ENCODE results near the gene CKB.
A peak's percentile ranks its signal among the peaks of the same experiment; 100 is the strongest.
"Not testable (repeated sequence)": the region's sequence is repeated elsewhere in the genome, so short reads cannot be mapped to it uniquely, and the experiment has no call there.

CKB gene

GRCh38 chr14:103525430-103526246, 3.0 kb upstream of the CKB start:
- DNase-seq, result not testable (repeated sequence)

- no peak for DNase-seq
Observed at GRCh38 chr14:103524002-103524935, 1.6 kb upstream of the CKB start.

- no peak for DNase-seq
Observed at GRCh38 chr14:103523575-103523954, 935 bp upstream of the CKB start.

- DNase-seq, result no peak
Observed at GRCh38 chr14:103521951-103522563, 573 bp downstream of the CKB start.

GRCh38 chr14:103521438-103521950, 1.1 kb downstream of the CKB start:
- DNase-seq, result no peak

- DNase-seq, result peak; percentile 56
Observed at GRCh38 chr14:103520657-103521437, 1.8 kb downstream of the CKB start.

GRCh38 chr14:103520269-103520656, 2.4 kb downstream of the CKB start:
- no peak for DNase-seq

DNA sequence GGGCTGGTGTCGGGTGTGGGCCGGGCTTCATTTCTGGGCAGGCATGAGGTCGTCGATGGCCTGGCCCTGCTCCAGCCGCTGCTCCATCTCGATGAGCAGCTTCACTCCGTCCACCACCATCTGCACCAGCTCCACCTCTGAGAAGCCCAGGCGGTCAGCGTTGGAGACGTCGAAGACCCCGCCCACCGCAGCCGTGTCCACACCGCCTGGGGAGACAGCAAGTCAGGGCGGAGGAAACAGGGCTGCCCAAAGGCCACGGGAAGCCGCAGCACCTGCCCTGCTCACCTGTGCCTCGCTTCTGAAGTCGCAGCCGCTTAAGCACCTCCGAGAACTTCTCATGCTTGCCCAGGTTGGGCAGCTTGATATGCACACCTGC, 2.8 kb downstream of the CKB start:
- DNase-seq, result no peak

DNA sequence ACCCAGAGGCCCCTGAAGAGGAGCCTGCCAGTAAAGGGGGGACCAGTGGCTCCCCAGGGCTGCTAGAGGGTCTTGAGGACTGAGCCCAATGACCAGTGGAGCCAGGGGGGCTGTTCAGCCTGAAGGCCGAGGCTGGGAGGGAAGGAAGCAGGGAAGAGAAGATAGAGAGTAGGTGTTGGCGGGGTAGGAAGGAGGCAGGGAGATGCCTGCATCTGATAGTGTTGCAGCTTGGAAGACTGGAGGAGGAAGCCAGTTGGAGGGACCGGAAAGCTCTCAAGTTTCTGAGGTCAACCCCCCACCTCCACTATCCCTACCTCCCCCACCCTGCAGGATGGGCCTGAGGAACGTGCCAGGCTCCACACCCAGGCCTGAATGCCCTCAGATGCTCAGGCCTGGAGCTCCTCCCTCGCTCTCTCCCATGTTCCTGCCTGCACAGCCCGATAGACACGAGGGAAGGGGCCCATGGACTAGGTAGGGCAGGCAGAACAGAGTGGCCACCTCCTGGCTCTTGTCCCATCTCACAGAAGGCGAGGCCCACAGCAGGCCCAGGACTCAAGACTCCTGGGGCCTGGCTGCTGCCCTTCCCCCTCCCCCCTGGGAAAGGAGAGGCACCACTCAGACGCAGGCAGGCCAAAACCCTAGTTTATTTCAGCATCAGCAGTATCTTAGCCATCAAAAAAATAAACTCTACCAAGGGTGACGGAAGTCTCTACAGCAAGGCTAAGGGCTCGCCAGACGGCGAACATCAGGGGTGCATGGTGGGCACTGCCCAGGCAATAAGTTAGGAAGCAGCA, 3.4 kb downstream of the CKB start:
- peak; percentile 28 for DNase-seq

- DNase-seq, result peak; percentile 40
Observed at GRCh38 chr14:103518422-103519042, 4.1 kb downstream of the CKB start.

DNA sequence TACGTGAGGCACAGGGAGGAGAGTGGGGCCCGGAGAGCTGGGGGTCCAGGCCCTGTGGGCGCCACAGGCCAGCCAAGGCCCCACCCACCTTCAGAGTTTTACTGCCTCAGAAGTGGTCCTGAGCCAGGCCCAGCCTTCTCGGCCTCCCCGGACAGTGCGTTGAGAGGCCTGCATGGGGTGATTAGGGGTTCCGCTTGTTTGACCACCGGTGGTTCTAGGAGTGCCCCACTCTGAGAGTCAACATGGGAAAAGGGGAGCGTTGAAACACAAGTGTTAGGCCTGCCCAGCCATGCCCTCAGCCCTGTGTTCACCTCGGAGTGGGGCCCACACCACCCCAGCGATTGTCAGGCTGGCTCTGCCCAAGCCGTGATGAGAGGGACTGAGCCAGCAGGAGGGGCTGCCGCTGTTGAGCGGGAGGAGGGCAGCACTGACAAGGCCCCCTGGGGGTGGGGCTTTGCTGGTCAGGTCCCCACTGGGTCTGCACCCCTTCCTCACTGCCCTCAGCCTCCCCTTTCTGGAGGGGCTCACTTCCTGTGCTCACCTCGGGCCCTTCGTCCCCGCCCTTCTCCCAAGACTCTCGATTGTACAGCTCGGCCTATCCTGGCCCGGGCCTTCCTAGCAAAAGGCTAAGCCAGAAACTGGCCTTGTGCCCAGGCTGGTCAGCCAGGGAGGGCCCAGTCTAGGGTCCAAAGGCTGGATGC, 4.8 kb downstream of the CKB start:
- DNase-seq, result no peak

- DNase-seq, result no peak
Observed at GRCh38 chr14:103517174-103517566, 5.5 kb downstream of the CKB start.

DNA sequence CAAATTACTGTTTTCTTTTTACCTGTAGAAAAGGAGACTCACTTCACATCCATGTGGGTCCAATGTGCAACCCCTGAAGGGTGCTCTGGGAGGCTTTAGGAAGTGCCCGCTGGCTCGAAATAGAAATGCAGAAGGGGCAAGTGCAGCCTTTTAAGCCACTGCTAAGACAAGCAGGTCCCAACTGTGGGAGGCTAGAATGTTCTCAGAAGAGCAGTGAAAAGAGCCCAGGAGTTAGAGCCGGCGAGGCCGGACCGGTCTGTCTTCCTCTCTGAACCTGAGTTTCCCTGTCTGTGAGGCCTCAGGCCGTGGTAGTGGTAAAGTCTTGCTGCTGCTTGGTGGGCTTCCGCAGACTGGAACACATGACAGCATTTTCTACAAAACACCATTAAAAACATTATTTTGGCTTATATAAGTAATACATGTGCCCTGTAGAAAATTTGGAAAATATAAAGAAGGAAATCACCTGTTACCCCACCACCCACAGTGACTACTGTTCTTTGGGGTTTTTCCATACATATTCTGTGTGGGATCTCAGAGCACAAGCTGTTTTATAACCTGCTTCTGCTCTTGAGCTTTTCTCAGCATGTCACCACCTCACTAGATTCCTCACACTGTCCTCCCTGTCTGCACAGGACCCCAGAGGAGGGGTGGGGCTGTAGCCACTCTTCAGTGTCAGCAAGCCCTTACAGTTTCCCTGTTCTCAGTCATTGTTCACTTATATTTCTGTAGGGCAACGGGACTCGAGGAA, 6.0 kb downstream of the CKB start:
- no peak for DNase-seq

DNA sequence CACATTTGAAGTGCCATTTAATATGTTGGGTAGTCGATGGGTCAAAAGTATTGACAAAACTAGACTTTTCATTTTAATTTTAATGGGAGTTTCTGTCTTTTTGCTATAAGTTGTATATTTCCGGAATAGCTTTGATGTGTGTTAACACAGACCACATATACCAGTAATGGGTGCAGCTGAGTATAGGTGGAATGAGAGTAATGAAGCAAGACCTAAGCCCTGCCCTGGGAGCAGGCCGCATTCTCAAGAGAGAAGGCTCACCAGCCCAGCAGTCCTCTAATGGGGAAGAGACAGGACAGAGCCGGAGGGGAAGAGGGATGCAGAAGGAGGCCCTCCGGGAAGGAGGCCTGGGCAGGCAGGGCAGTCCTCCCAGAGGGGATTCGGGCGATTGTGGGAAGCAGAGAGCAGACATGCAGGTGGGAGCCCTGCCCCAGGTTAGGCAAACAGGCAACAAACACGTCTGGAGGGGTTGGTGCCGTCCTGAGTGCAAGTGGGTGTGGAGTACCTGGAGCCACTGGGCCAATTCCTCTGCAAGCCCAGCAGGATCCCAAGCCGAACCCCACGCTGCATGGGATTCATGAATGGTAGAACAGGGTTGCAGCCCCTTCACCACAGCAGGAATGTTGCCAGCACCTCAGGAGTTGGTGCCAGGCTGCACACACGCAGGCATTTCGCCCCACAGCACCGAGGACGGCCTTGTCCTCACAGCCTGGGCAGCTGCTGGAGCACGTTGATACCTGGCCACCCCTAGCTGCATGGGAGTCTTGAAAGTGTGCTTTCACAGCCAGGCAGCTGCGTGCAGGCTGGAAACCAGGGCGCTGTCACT, 7.8 kb downstream of the CKB start:
- DNase-seq, result no peak

DNA sequence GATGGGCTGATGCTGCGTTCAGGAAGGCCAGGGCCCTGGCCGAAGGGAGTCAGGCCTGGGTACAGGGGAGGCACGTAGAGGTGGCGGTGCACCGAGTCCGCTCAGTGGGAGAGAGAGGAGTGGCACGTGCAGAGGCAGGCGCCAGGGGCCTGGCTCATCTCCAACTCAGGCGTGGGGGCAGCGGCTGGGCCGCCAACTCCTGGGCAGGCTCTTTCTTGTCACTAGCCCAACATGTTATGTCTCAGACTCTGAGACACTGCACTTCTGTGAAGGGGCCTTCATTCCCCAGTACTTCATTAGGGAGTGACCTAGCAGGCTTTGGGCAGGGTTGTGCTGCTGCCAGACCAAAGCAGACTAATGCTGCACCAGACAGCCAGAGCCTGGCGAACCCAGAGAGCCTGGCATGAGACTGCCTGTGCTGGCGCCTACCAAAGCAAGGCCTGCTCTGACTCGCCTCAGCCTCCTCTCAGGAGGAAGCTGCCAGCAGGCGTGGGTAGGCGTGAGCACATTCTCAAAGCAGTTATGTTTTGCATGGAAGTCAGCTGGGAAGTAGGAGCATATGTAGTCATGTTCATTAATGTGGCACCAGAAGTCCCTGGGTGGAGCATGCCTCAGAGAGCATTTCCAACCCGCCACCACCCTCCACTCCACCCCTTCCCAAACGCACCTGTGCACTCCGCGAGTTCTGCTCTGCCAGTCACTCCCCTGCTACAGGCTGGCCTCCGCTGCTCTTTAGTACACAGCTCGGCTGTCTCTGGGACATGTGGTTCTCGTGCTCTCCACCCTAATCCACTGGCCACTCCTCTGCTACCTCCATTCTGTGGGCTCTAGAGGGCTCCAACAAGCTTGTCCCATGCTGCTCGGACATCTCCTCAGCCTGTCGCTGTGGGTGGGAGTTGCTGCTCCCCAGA, 9.7 kb downstream of the CKB start:
- DNase-seq, result peak; percentile 18

- not testable (repeated sequence) for DNase-seq
Observed at GRCh38 chr14:103512180-103512579, 10.4 kb downstream of the CKB start.

Measured in fibroblast of skin of right quadriceps (primary cell).